ENCODE data around the gene NPDC1.

NPDC1 gene

GRCh38 chr9:137029058-137029936, 16.7 kb downstream of the NPDC1 start:
- FAIRE-seq (peak; percentile 89), DNase-seq (ENCODE audit: insufficient read length, low spot score) (peak; percentile 75)

GRCh38 chr9:137028263-137029057, 17.5 kb downstream of the NPDC1 start:
- TF ChIP-seq PAX5 (IDR thresholded peaks at IDR 0.05; ENCODE audit: insufficient read depth, low read length, severe bottlenecking): no peak
- TF ChIP-seq POU2F2 (IDR thresholded peaks at IDR 0.05; ENCODE audit: low read depth, low read length): no peak
- no peak for TF ChIP-seq POLR2A (IDR thresholded peaks at IDR 0.05; ENCODE audit: low read depth, low read length)
- no peak for TF ChIP-seq SPI1 (IDR thresholded peaks at IDR 0.05; ENCODE audit: low read depth, low read length)
- no peak for TF ChIP-seq TAF1 (IDR thresholded peaks at IDR 0.05; ENCODE audit: low read depth, low read length)
- TF ChIP-seq POLR2AphosphoS5 (IDR thresholded peaks at IDR 0.05; ENCODE audit: low read depth, low read length): no peak
- DNase-seq (ENCODE audit: insufficient read length, low spot score) (peak; percentile 70), FAIRE-seq (peak; percentile 88)

More at GRCh38 chr9:137029058-137029936, 16.7 kb downstream of the NPDC1 start:
- TF ChIP-seq POLR2A (IDR thresholded peaks at IDR 0.05; ENCODE audit: low read depth, low read length) (no peak), POU2F2 (IDR thresholded peaks at IDR 0.05; ENCODE audit: low read depth, low read length) (no peak), TAF1 (IDR thresholded peaks at IDR 0.05; ENCODE audit: low read depth, low read length) (no peak), POLR2AphosphoS5 (IDR thresholded peaks at IDR 0.05; ENCODE audit: low read depth, low read length) (no peak), SPI1 (IDR thresholded peaks at IDR 0.05; ENCODE audit: low read depth, low read length) (no peak)

- no peak for DNase-seq (ENCODE audit: insufficient read length, low spot score)
- TF ChIP-seq PAX5 (IDR thresholded peaks at IDR 0.05; ENCODE audit: insufficient read depth, low read length, severe bottlenecking) (peak; percentile 13), POU2F2 (IDR thresholded peaks at IDR 0.05; ENCODE audit: low read depth, low read length) (no peak)
- peak; percentile 66 for FAIRE-seq
These were observed 18.4 kb downstream of the NPDC1 start, which contains the start of gene ABCA2 for GRCh38 chr9:137027369-137028262. ABCA2 (minus strand) TSS chr9:137028237; CDS start chr9:137028140, 97 bp downstream.

- DNase-seq (ENCODE audit: insufficient read length, low spot score): no peak
- no peak for FAIRE-seq
- TF ChIP-seq POLR2A (IDR thresholded peaks at IDR 0.05; ENCODE audit: low read depth, low read length) (no peak), POLR2AphosphoS5 (IDR thresholded peaks at IDR 0.05; ENCODE audit: low read depth, low read length) (no peak), TAF1 (IDR thresholded peaks at IDR 0.05; ENCODE audit: low read depth, low read length) (no peak), PAX5 (IDR thresholded peaks at IDR 0.05; ENCODE audit: insufficient read depth, low read length, severe bottlenecking) (no peak), POU2F2 (IDR thresholded peaks at IDR 0.05; ENCODE audit: low read depth, low read length) (no peak), SPI1 (IDR thresholded peaks at IDR 0.05; ENCODE audit: low read depth, low read length) (no peak)
These were observed 19.1 kb downstream of the NPDC1 start for GRCh38 chr9:137026828-137027227.

- FAIRE-seq (no peak), DNase-seq (ENCODE audit: insufficient read length, low spot score) (no peak)
- TF ChIP-seq SPI1 (IDR thresholded peaks at IDR 0.05; ENCODE audit: low read depth, low read length) (no peak), PAX5 (IDR thresholded peaks at IDR 0.05; ENCODE audit: insufficient read depth, low read length, severe bottlenecking) (no peak), POLR2AphosphoS5 (IDR thresholded peaks at IDR 0.05; ENCODE audit: low read depth, low read length) (no peak), POLR2A (IDR thresholded peaks at IDR 0.05; ENCODE audit: low read depth, low read length) (no peak), TAF1 (IDR thresholded peaks at IDR 0.05; ENCODE audit: low read depth, low read length) (no peak), POU2F2 (IDR thresholded peaks at IDR 0.05; ENCODE audit: low read depth, low read length) (no peak)
These were observed 19.6 kb downstream of the NPDC1 start for GRCh38 chr9:137026384-137026783.

GRCh38 chr9:137025517-137025966, 20.4 kb downstream of the NPDC1 start:
- DNase-seq (ENCODE audit: insufficient read length, low spot score) (no peak), FAIRE-seq (no peak)
- TF ChIP-seq SPI1 (IDR thresholded peaks at IDR 0.05; ENCODE audit: low read depth, low read length) (no peak), POLR2A (IDR thresholded peaks at IDR 0.05; ENCODE audit: low read depth, low read length) (no peak), POU2F2 (IDR thresholded peaks at IDR 0.05; ENCODE audit: low read depth, low read length) (no peak), POLR2AphosphoS5 (IDR thresholded peaks at IDR 0.05; ENCODE audit: low read depth, low read length) (no peak), PAX5 (IDR thresholded peaks at IDR 0.05; ENCODE audit: insufficient read depth, low read length, severe bottlenecking) (no peak), TAF1 (IDR thresholded peaks at IDR 0.05; ENCODE audit: low read depth, low read length) (no peak)

- FAIRE-seq: no peak
These were observed 22.4 kb downstream of the NPDC1 start for GRCh38 chr9:137023583-137023991.

GRCh38 chr9:137023157-137023556, 22.8 kb downstream of the NPDC1 start:
- no peak for FAIRE-seq
- TF ChIP-seq POLR2A (IDR thresholded peaks at IDR 0.05; ENCODE audit: low read depth, low read length) (no peak), PAX5 (IDR thresholded peaks at IDR 0.05; ENCODE audit: insufficient read depth, low read length, severe bottlenecking) (no peak), POU2F2 (IDR thresholded peaks at IDR 0.05; ENCODE audit: low read depth, low read length) (no peak), SPI1 (IDR thresholded peaks at IDR 0.05; ENCODE audit: low read depth, low read length) (no peak), TAF1 (IDR thresholded peaks at IDR 0.05; ENCODE audit: low read depth, low read length) (no peak), POLR2AphosphoS5 (IDR thresholded peaks at IDR 0.05; ENCODE audit: low read depth, low read length) (no peak)
- no peak for DNase-seq (ENCODE audit: insufficient read length, low spot score)

More at GRCh38 chr9:137023583-137023991, 22.4 kb downstream of the NPDC1 start:
- no peak for TF ChIP-seq POLR2AphosphoS5 (IDR thresholded peaks at IDR 0.05; ENCODE audit: low read depth, low read length)
- no peak for DNase-seq (ENCODE audit: insufficient read length, low spot score)

GRCh38 chr9:137022662-137023008, 23.3 kb downstream of the NPDC1 start:
- DNase-seq (ENCODE audit: insufficient read length, low spot score): no peak
- FAIRE-seq: no peak
- TF ChIP-seq SPI1 (IDR thresholded peaks at IDR 0.05; ENCODE audit: low read depth, low read length) (no peak), POLR2AphosphoS5 (IDR thresholded peaks at IDR 0.05; ENCODE audit: low read depth, low read length) (no peak), TAF1 (IDR thresholded peaks at IDR 0.05; ENCODE audit: low read depth, low read length) (no peak), PAX5 (IDR thresholded peaks at IDR 0.05; ENCODE audit: insufficient read depth, low read length, severe bottlenecking) (no peak), POU2F2 (IDR thresholded peaks at IDR 0.05; ENCODE audit: low read depth, low read length) (no peak), POLR2A (IDR thresholded peaks at IDR 0.05; ENCODE audit: low read depth, low read length) (no peak)
